Mesodermal cell (in vitro differentiated cells): Measurements from ENCODE around the gene C21orf91.

Experiments used
- H3K27ac ChIP-seq: 2 replicates; pipeline ENCODE4 v1.7.0; 2013; ENCODE audit warnings: mild to moderate bottlenecking, low read depth, low read length, moderate library complexity; ENCODE audit not compliant: severe bottlenecking
- H3K36me3 ChIP-seq: 2 replicates; pipeline ENCODE4 v1.7.1; 2013; ENCODE audit warnings: mild to moderate bottlenecking, low read length, moderate library complexity; ENCODE audit not compliant: control insufficient read depth, insufficient read depth
- H3K4me1 ChIP-seq: one replicate; pipeline ENCODE4 v1.7.1; 2013; ENCODE audit warnings: mild to moderate bottlenecking, low read length; ENCODE audit not compliant: insufficient read depth, control insufficient read depth, poor library complexity, severe bottlenecking
- H3K4me3 ChIP-seq: 2 replicates; pipeline ENCODE4 v1.7.0; 2013; ENCODE audit warnings: low read length, control low read depth, mild to moderate bottlenecking; ENCODE audit not compliant: insufficient read depth, poor library complexity, severe bottlenecking; ENCODE audit errors: extremely low read depth
- H3K9me3 ChIP-seq: 2 replicates; pipeline ENCODE4 v1.7.1; 2013; ENCODE audit warnings: mild to moderate bottlenecking, low read length, moderate library complexity; ENCODE audit not compliant: control insufficient read depth
- WGBS, 2 experiments: methylation state at CpG; one replicate each; pipeline ENCODE4 v1.1.5; 2013; ENCODE audit warnings: missing lambda C conversion rate in 2 of 2; ENCODE audit not compliant: insufficient coverage in 2 of 2; 5-methylcytosine and 5-hydroxymethylcytosine counted together

C21orf91 gene

DNA sequence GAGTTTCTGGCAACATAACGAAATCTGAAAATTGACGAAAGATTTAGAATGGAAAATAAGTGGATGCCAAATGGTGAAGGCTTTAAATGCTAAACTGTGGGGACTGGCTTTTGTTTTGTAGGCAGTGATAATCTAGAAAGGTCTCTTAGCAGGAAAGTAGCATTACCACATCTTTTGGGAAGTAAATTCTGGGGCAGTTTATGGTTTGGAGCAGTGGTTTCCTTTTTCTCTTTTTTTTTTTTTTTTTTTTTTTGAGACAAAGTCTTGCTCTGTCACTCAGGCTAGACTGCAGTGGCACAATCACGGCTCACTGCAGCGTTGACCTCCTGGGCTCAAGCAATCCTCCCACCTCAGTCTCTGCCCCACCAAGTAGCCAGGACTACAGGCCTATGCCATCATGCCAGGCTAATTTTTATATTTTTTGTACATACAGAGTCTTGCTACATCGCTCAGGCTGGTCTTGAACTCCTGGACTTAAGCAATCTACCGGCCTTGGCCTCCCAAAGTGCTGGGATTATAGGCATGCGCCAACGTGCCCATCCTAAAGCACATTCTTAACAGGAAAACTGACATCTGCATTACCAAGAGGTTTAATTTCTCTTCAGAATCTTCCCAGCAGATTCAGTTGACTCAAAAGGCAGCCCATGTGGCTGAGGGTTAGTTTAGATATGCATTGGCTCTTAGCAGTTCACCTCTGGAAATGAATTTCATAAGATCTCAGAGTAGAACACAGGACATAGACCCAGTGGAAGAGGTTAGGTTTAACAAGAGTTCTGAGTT, 32.9 kb downstream of the C21orf91 start:
- WGBS, 2 experiments: 83 to 85% methylated on average over 7 to 8 of the region's 8 CpGs
- peaks cover 22% of the 10 kb centered on the region for H3K36me3 ChIP-seq
- H3K4me3 ChIP-seq: no peak overlapping the region
- no peak overlapping the region for H3K27ac ChIP-seq
- H3K4me1 ChIP-seq: peaks cover 7% of the 10 kb centered on the region
- peaks cover 6% of the 10 kb centered on the region for H3K9me3 ChIP-seq

DNA sequence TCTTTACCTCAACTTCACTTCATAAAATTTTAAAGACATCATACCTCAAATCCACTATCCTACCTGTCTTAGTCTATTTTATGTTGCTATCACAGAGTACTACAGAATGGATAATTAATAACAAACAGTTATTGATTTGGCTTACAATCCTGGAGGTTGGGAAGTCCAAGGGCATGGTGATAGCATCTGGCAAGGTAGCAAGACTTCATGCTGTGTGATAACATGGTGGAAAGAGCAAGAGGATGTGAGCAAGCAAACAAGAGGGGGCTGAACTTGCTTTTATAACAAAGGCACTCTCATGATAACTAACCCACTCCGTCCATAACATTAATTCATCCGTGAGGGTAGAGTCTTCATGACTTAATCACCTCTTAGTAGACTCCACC, 33.8 kb downstream of the C21orf91 start:
- Histone ChIP-seq H3K4me3 (no peak overlapping the region), H3K4me1 (peaks cover 7% of the 10 kb centered on the region), H3K9me3 (peaks cover 6% of the 10 kb centered on the region), H3K27ac (no peak overlapping the region), H3K36me3 (peaks cover 22% of the 10 kb centered on the region)
- 83 to 96% methylated on average over 1 to 2 of the region's 2 CpGs for WGBS, 2 experiments

GRCh38 chr21:17784604-17785402, 34.4 kb downstream of the C21orf91 start:
- Histone ChIP-seq H3K4me3 (no peak overlapping the region), H3K9me3 (peaks cover 6% of the 10 kb centered on the region), H3K27ac (no peak overlapping the region), H3K36me3 (peaks cover 22% of the 10 kb centered on the region), H3K4me1 (peaks cover 10% of the 10 kb centered on the region)
- 71 to 75% methylated on average over 5 to 6 of the region's 6 CpGs for WGBS, 2 experiments

DNA sequence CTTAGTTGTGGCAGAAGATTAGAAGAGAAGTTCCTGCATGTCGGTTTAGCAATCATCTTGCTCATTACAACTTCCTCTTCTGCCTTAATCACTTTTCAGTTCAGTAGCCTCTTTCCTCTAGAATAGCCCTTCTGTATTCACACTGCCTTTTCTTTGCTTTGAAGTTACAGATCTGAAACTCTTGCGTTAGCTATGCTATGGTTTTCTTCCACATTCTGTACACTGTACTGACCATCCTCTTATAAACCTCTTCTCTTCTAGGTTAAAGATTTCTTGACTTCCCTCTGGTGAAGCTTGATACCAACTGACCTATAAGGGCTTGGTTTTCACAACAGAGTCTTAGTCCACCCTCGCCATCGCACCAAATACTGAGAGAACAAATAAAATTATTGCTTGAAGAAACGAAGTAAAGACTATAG, 35.0 kb downstream of the C21orf91 start:
- no peak overlapping the region for H3K27ac ChIP-seq
- H3K4me1 ChIP-seq: peaks cover 10% of the 10 kb centered on the region
- H3K9me3 ChIP-seq: peaks cover 6% of the 10 kb centered on the region
- 100% methylated on average over 1 of the region's 5 CpGs for WGBS, 2 experiments
- no peak overlapping the region for H3K4me3 ChIP-seq
- H3K36me3 ChIP-seq: peaks cover 19% of the 10 kb centered on the region

GRCh38 chr21:17783481-17784179, 35.5 kb downstream of the C21orf91 start:
- 100% methylated on average over 1 of the region's 2 CpGs; no CpG with 5 or more reads in 1 of the 2 experiments for WGBS, 2 experiments
- Histone ChIP-seq H3K9me3 (peaks cover 6% of the 10 kb centered on the region), H3K27ac (no peak overlapping the region), H3K4me3 (no peak overlapping the region), H3K4me1 (peaks cover 10% of the 10 kb centered on the region), H3K36me3 (peaks cover 19% of the 10 kb centered on the region)

- 100% methylated on average over 1 to 2 of the region's 3 CpGs for WGBS, 2 experiments
- Histone ChIP-seq H3K36me3 (peaks cover 19% of the 10 kb centered on the region), H3K27ac (no peak overlapping the region), H3K4me3 (no peak overlapping the region), H3K9me3 (peaks cover 6% of the 10 kb centered on the region), H3K4me1 (peaks cover 10% of the 10 kb centered on the region)
These were observed 36.2 kb downstream of the C21orf91 start for GRCh38 chr21:17783003-17783402.

DNA sequence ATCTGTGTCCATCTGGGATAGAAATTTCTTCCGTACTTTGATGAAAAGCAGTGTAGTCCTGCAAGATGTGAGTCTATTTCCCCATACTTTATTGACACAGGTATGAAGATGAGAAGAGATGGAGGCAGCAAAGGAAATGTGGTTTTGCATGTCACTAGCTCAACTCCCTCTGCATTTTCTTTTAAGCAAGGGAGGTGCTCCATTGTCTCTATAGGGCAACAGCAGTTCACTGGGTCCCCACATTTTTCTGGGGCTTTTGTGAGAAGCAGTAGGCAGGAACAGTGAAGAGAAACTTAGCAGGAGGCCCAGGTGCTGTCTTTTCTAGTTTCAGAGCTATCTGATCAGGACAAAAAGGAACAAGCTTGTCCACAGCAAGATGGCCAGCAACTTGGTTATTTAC, 37.1 kb downstream of the C21orf91 start:
- H3K27ac ChIP-seq: no peak overlapping the region
- peaks cover 18% of the 10 kb centered on the region for H3K36me3 ChIP-seq
- no CpG with 5 or more reads among the region's 1 CpG for WGBS, 2 experiments
- no peak overlapping the region for H3K4me3 ChIP-seq
- peaks cover 6% of the 10 kb centered on the region for H3K9me3 ChIP-seq
- H3K4me1 ChIP-seq: peaks cover 11% of the 10 kb centered on the region

- Histone ChIP-seq H3K4me3 (no peak overlapping the region), H3K9me3 (peaks cover 6% of the 10 kb centered on the region), H3K27ac (no peak overlapping the region), H3K4me1 (peaks cover 16% of the 10 kb centered on the region), H3K36me3 (peaks cover 13% of the 10 kb centered on the region)
- WGBS, 2 experiments: 72 to 88% methylated on average over 2 of the region's 5 CpGs
These were observed 37.6 kb downstream of the C21orf91 start for GRCh38 chr21:17781524-17781923.

- peaks cover 3% of the 10 kb centered on the region for H3K9me3 ChIP-seq
- no peak overlapping the region for H3K4me3 ChIP-seq
- no peak overlapping the region for H3K27ac ChIP-seq
- 89 to 95% methylated on average over 4 to 5 of the region's 6 CpGs for WGBS, 2 experiments
- peaks cover 16% of the 10 kb centered on the region for H3K4me1 ChIP-seq
- peaks cover 3% of the 10 kb centered on the region for H3K36me3 ChIP-seq
These were observed 38.6 kb downstream of the C21orf91 start for GRCh38 chr21:17780539-17780938.

DNA sequence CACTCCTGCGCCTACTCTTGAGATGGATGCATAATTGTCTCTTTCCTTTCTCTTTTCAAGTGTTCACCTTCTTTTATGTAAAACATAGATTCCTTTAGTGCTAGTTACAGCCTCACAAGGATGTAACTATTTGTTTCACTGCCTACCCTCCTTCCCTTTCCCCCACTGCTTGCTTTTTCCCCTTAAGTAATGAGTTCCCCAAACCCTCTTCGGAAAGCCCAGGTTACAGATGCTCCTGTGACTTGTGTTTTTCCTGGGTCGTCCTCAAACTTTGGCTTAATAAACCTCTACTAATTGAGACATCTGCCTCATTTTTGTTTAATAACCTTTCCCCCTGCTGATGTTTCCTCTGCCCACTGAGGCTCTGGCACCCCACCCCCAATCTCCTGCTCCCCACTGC, 39.2 kb downstream of the C21orf91 start:
- no peaks in the 10 kb centered on the region for H3K9me3 ChIP-seq
- H3K4me1 ChIP-seq: peaks cover 16% of the 10 kb centered on the region
- 81 to 92% methylated on average over 2 to 3 of the region's 3 CpGs for WGBS, 2 experiments
- H3K36me3 ChIP-seq: no peaks in the 10 kb centered on the region
- no peak overlapping the region for H3K27ac ChIP-seq
- no peak overlapping the region for H3K4me3 ChIP-seq
